AML-193 (cell line): ENCODE data around the gene CA10.

Experiments used
- DNase-seq, 2 experiments: peaks; one replicate each; lab custom pipeline; 2025; lab: John Stamatoyannopoulos, UW

Gene CA10

DNA sequence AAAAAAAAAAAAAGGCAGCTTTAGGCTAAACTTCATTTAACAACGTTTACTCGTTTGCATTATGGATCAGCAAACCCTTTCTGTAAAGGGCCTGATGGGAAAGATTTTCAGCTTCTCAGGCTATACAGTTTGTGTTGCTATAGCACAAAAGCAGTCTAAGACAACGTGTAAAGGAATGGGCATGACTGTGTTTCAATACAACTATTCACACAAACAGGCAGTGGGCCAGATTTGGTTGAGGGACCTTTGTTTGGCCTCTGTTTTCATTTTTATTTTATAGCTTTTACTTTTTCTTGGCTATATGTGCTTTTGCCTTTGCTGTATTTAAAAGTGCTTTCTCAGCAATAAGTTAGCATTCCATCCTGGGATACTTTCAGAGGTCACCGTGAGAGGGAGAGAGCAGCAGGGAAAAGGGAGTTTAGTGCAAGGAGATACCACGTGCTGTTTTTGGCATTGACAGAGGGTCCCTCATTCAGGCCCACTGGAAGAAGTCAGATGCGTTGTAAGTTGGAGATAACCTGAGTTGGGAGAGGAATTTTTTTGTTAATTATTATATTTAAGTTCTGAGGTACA lies 562.6 kb downstream of the CA10 start:
- no peak for DNase-seq

DNA sequence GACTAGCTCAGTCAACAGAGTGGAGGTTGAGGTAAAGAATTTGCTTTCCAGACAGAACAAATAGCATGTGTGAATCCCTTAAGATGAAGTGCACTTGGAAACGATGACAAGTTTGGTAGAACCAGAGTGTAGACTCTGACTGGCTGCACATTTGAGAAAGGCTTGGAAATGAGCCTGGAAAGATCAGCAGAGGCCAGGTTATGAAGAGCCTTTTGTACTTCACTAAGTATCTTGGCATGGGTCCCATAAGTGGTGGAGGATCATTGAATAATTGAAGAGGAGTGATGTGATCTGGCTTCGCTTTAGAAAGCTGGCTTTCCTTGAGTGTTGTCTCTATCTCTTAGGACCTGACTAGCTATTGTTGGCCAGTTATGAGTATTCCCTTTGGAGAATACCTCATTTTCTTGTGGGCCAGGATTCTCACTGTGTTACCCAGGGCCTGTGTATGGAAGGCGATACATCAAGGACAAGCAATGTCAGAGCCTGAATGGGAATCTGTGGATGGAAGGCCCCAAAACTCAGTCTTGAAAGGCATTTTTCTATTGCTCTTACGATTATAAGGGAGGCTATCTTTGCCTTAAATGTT lies 568.4 kb downstream of the CA10 start:
- no peak for DNase-seq

DNA sequence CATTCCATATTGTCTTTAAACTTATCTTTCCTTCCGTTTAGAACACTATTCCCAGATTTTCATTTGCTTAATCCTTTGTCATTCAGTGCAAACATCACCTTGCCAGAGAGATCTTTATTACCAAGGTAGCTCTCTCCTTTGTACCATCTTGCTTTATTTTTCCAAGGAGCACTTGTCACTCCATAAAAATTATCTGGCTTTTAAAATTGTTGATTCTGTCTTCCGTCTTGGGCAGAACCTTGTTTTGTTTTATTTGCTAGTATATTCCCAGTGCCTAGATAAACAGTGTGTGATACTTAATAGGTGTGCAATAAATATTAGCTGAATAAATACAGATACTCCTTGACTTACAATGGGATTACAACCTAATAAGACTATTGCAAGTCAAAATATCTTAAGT lies 570.5 kb downstream of the CA10 start:
- no peak for DNase-seq

DNA sequence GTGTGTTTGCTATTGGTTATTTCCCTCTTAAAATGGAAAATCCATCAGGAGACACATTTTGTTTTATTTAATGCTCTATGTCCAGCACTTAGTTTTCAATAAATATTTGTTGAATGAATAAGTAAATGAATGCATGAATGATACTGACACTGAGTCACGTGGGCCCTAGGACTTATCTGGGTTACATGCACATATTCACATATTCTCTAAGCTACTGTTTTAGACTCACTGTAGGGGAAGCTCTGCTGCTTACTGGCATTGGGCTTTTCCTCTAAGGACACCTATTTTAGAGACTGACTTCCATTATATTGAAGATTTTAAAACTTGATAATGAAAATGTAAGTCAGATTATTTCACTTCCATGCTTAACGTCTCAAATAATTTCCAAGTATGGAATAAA lies 571.0 kb downstream of the CA10 start:
- DNase-seq = no peak

DNA sequence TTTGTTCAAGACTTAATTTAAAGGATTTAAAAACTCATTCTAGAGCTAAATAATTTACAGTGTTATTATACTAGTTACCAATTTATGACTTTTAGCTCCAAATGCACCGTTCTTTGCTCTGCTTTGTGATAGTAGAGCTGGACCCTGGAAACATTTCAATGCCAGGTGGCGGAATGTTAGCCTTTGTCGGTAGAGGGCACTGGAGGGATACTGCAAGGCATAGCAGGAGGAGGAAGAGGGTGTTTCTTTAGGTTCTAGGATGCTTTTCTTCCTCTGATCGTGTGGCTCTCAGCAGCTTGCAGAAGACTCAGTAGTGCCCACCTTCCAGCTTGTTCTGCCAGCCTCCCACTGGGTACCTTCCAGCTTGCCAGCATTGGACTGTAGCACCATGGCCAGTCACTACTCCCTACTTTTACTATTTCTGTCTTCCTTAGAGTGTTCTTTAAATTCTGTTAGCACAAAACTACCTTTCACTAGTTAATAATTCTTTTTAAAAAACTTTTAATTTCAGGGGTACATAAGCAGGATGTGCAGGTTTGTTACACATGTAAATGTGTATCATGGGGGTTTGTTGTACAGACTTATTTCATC lies 572.9 kb downstream of the CA10 start:
- no peak for DNase-seq

DNA sequence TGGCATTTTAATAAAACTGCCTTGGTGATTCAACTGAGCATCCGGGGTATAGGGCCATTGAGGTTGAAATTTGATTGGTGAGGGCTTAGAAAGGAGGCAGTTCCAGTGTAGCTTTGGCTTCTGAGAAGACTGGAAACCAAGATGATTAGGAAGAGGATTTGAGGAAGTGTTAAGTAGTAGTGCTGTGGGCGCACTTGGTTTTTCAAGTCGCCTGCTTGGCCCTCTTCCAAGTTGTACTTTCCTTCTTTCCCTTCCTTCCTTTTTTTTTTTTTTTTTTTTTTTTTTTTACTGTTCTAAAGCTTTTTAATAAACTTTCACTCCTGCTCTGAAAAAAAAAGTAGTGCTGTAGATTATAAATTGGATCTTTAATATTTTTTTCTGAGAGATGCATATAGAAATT lies 577.6 kb downstream of the CA10 start:
- peak; percentile 15 to 28 for DNase-seq
